ENCODE results near the gene RLN3. TPM values are rescaled to one million over a fixed set of nuclear protein-coding genes. Genes with fewer than 3 reads are reported as not detected.

RLN3 gene
- total and polyA plus RNA-seq, 9 of the 15 experiments (the other 6 are each of a cell fraction or from before 2014, with no cell fraction given): 0.31 to 1.2 (median 0.71) TPM; not detected in 6

DNA sequence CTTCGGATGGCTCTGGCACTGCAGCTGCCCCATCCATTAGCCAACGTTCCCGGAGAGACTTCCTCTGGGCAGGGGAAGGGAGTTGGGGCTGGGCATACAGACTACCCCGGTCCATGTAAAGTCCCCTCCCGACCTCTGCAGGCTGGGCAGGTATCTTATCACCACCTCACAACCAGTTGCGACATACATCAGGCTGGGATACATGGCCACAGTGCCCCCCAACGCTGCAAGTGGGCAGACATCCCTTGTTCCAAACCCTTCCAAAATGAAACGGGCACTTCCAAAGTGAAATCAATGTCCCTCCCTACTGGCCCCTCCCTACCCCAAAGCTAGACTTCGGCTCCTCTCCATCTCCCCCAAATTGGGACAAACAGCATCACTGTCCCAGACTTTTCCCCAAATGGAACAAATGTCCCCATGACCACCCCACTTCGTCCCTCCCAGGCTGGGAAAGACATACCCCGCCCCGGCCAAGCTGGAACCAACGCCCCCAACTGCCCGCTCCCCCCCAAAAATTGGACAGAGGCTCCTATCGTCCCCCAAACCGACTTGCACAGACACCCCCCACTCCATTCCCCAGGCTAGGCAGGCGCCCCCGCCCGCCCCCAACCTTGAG, 28.9 kb downstream of the RLN3 start (continued):
- TF ChIP-seq PRMT5 (CRISPR knock-in tag; IDR thresholded peaks at IDR 0.05) (no peak), ARNT (IDR thresholded peaks at IDR 0.05) (no peak), ARHGAP35 (IDR thresholded peaks at IDR 0.05; ENCODE audit: partially characterized antibody) (no peak), CEBPG (CRISPR knock-in tag; IDR thresholded peaks at IDR 0.05) (peak; percentile 76; the same call in 1 of the 2 replicates), CEBPG (tag; conservative IDR thresholded peaks at IDR 0.05 in 1 of 2, IDR thresholded peaks at IDR 0.05 in 1 of 2) (peak; percentile 19 to 63; a peak in 1 of 4 replicates), SMARCE1 (IDR thresholded peaks at IDR 0.05) (no peak), RBM34 (IDR thresholded peaks at IDR 0.05; ENCODE audit: borderline replicate concordance, insufficient read depth, low read length) (no peak), NR2F6 (CRISPR knock-in tag; IDR thresholded peaks at IDR 0.05) (no peak), BCL6 (CRISPR knock-in tag; IDR thresholded peaks at IDR 0.05) (no peak), FOSL1 (tag; conservative IDR thresholded peaks at IDR 0.05) (no peak), TCF7L2 (IDR thresholded peaks at IDR 0.05; ENCODE audit: low read depth, low read length) (no peak), CBFB (CRISPR knock-in tag; IDR thresholded peaks at IDR 0.05) (no peak), HOXB6 (CRISPR knock-in tag; IDR thresholded peaks at IDR 0.05; ENCODE audit: borderline replicate concordance) (no peak)
- TF ChIP-seq, protein P1, sequence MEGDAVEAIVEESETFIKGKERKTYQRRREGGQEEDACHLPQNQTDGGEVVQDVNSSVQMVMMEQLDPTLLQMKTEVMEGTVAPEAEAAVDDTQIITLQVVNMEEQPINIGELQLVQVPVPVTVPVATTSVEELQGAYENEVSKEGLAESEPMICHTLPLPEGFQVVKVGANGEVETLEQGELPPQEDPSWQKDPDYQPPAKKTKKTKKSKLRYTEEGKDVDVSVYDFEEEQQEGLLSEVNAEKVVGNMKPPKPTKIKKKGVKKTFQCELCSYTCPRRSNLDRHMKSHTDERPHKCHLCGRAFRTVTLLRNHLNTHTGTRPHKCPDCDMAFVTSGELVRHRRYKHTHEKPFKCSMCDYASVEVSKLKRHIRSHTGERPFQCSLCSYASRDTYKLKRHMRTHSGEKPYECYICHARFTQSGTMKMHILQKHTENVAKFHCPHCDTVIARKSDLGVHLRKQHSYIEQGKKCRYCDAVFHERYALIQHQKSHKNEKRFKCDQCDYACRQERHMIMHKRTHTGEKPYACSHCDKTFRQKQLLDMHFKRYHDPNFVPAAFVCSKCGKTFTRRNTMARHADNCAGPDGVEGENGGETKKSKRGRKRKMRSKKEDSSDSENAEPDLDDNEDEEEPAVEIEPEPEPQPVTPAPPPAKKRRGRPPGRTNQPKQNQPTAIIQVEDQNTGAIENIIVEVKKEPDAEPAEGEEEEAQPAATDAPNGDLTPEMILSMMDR (IDR thresholded peaks at IDR 0.05 in 2 of 3, conservative IDR thresholded peaks at IDR 0.05 in 1 of 3; ENCODE audit: insufficient read depth in 2 of 3, low read depth in 1 of 3, low read length in 3 of 3): peak in 1 of 3 experiments; percentile 23; a peak in 1 of 6 replicates
- TF ChIP-seq, protein P2, sequence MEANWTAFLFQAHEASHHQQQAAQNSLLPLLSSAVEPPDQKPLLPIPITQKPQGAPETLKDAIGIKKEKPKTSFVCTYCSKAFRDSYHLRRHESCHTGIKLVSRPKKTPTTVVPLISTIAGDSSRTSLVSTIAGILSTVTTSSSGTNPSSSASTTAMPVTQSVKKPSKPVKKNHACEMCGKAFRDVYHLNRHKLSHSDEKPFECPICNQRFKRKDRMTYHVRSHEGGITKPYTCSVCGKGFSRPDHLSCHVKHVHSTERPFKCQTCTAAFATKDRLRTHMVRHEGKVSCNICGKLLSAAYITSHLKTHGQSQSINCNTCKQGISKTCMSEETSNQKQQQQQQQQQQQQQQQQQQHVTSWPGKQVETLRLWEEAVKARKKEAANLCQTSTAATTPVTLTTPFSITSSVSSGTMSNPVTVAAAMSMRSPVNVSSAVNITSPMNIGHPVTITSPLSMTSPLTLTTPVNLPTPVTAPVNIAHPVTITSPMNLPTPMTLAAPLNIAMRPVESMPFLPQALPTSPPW (CRISPR knock-in tag; IDR thresholded peaks at IDR 0.05): no peak

Measured in K562 (cell line).